H9 (cell line): ENCODE data around the gene PDXK. TPM values are rescaled to one million over a fixed set of nuclear protein-coding genes. Genes with fewer than 3 reads are reported as not detected.
A peak's percentile ranks its signal among the peaks of the same experiment; 100 is the strongest.

Experiments used
- DNase-seq: peaks from one replicate; pipeline ENCODE4 v3.0.0-alpha.2; 2017
- H2AFZ ChIP-seq: one replicate; pipeline ENCODE4 v1.6.1; 2013; ENCODE audit warnings: mild to moderate bottlenecking, low read length, control low read depth, moderate library complexity
- H2AK5ac ChIP-seq: 2 replicates; pipeline ENCODE4 v1.6.1; 2013; ENCODE audit warnings: low read length, control low read depth, mixed read lengths; ENCODE audit not compliant: insufficient read length
- H2BK120ac ChIP-seq: one replicate; pipeline ENCODE4 v1.6.1; 2013; ENCODE audit warnings: low read depth, mild to moderate bottlenecking, low read length, control low read depth, inconsistent platforms; ENCODE audit not compliant: poor library complexity, severe bottlenecking
- H2BK12ac ChIP-seq: 2 replicates; pipeline ENCODE4 v1.6.1; 2013; ENCODE audit warnings: low read length, control low read depth, mixed read lengths, low read depth; ENCODE audit not compliant: insufficient read length
- H2BK15ac ChIP-seq: 2 replicates; pipeline ENCODE4 v1.6.1; 2013; ENCODE audit warnings: low read depth, low read length, control low read depth
- H2BK20ac ChIP-seq: one replicate; pipeline ENCODE4 v1.6.1; 2013; ENCODE audit warnings: low read depth, mild to moderate bottlenecking, low read length, control low read depth, inconsistent platforms; ENCODE audit not compliant: poor library complexity, severe bottlenecking
- H2BK5ac ChIP-seq: 2 replicates; pipeline ENCODE4 v1.6.1; 2013; ENCODE audit warnings: low read length, control low read depth, mixed read lengths; ENCODE audit not compliant: insufficient read length
- H3K14ac ChIP-seq: 2 replicates; pipeline ENCODE4 v1.6.1; 2013; ENCODE audit warnings: low read length, control low read depth; ENCODE audit not compliant: insufficient read depth
- H3K18ac ChIP-seq: 2 replicates; pipeline ENCODE4 v1.6.1; 2013; ENCODE audit warnings: low read depth, mild to moderate bottlenecking, mixed read lengths, low read length, control low read depth; ENCODE audit not compliant: insufficient read length
- H3K23ac ChIP-seq: 2 replicates; pipeline ENCODE4 v1.6.1; 2013; ENCODE audit warnings: low read length, control low read depth, mixed read lengths, low read depth; ENCODE audit not compliant: insufficient read length
- H3K23me2 ChIP-seq: 2 replicates; pipeline ENCODE4 v1.6.1; 2013; ENCODE audit warnings: low read depth, mild to moderate bottlenecking, mixed read lengths, low read length, control low read depth; ENCODE audit not compliant: insufficient read length, poor library complexity, severe bottlenecking
- H3K27ac ChIP-seq: 2 replicates; pipeline ENCODE4 v1.5.1; 2013; ENCODE audit warnings: low read length, control low read depth, mixed read lengths, low read depth; ENCODE audit not compliant: insufficient read length
- H3K27me3 ChIP-seq: 2 replicates; pipeline ENCODE4 v1.6.1; 2013; ENCODE audit warnings: low read length, control low read depth, inconsistent platforms; ENCODE audit not compliant: insufficient read depth
- H3K4ac ChIP-seq: 2 replicates; pipeline ENCODE4 v1.6.1; 2013; ENCODE audit warnings: low read depth, mild to moderate bottlenecking, control low read depth, inconsistent platforms, low read length, moderate library complexity
- H3K4me1 ChIP-seq: 2 replicates; pipeline ENCODE4 v1.6.1; 2013; ENCODE audit warnings: low read length, control low read depth, inconsistent platforms; ENCODE audit not compliant: insufficient read depth
- H3K4me2 ChIP-seq: 2 replicates; pipeline ENCODE4 v1.6.1; 2013; ENCODE audit warnings: low read length, control low read depth, mixed read lengths; ENCODE audit not compliant: insufficient read length, insufficient read depth
- H3K56ac ChIP-seq: 2 replicates; pipeline ENCODE4 v1.6.1; 2013; ENCODE audit warnings: low read depth, mild to moderate bottlenecking, mixed read lengths, low read length, control low read depth; ENCODE audit not compliant: insufficient read length
- H3K79me1 ChIP-seq: 2 replicates; pipeline ENCODE4 v1.6.1; 2013; ENCODE audit warnings: low read depth, mild to moderate bottlenecking, moderate library complexity, low read length, control low read depth, inconsistent platforms; ENCODE audit not compliant: insufficient read depth, poor library complexity, severe bottlenecking
- H3K79me2 ChIP-seq: 2 replicates; pipeline ENCODE4 v1.6.1; 2013; ENCODE audit warnings: low read length, control low read depth, inconsistent platforms; ENCODE audit not compliant: insufficient read depth
- H3K9ac ChIP-seq: 2 replicates; pipeline ENCODE4 v1.6.1; 2013; ENCODE audit warnings: low read length, control low read depth, mixed read lengths; ENCODE audit not compliant: insufficient read length; ENCODE audit errors: extremely low read depth
- H3K9me3 ChIP-seq: one replicate; pipeline ENCODE4 v1.6.1; 2013; ENCODE audit warnings: low read depth, low read length, inconsistent platforms; ENCODE audit not compliant: control insufficient read depth
- H3T11ph ChIP-seq: one replicate; pipeline ENCODE4 v1.6.1; 2013; ENCODE audit warnings: mild to moderate bottlenecking, low read length, control low read depth, inconsistent platforms
- H4K20me1 ChIP-seq: one replicate; pipeline ENCODE4 v1.6.1; 2013; ENCODE audit not compliant: control insufficient read depth, insufficient read length, insufficient read depth
- H4K5ac ChIP-seq: 2 replicates; pipeline ENCODE4 v1.6.1; 2013; ENCODE audit warnings: low read depth, mild to moderate bottlenecking, mixed read lengths, low read length, control low read depth; ENCODE audit not compliant: insufficient read length
- H4K8ac ChIP-seq: replicated peaks from 2 replicates; pipeline ENCODE4 v1.6.1; 2013; ENCODE audit warnings: low read length, control low read depth, mixed read lengths, low read depth; ENCODE audit not compliant: insufficient read length
- H4K91ac ChIP-seq: 2 replicates; pipeline ENCODE4 v1.6.1; 2013; ENCODE audit warnings: low read depth, mild to moderate bottlenecking, moderate library complexity, mixed read lengths, low read length, control low read depth; ENCODE audit not compliant: insufficient read length
- H3K27ac Mint-ChIP-seq, 3 experiments: 2 replicates in 2 of 3; 3 replicates in 1 of 3; pipeline ENCODE4 v1.8.0; 2020 to 2021; ENCODE audit warnings: mixed read lengths in 3 of 3, mild to moderate bottlenecking in 1 of 3, moderate library complexity in 1 of 3
- H3K27me3 Mint-ChIP-seq: 2 replicates; pipeline ENCODE4 v1.8.0; 2021; ENCODE audit warnings: low read depth, mild to moderate bottlenecking, moderate library complexity, mixed read lengths
- H3K36me3 Mint-ChIP-seq, 3 experiments: 2 replicates in 2 of 3; 3 replicates in 1 of 3; pipeline ENCODE4 v1.8.0; 2020 to 2021; ENCODE audit warnings: low read depth in 3 of 3, mixed read lengths in 3 of 3; ENCODE audit not compliant: insufficient read depth in 1 of 3
- H3K4me1 Mint-ChIP-seq, 2 experiments: 2 replicates each; pipeline ENCODE4 v1.8.0; 2020; ENCODE audit warnings: mixed read lengths in 2 of 2
- H3K4me3 Mint-ChIP-seq, 2 experiments: 2 replicates in 1 of 2; 3 replicates in 1 of 2; pipeline ENCODE4 v1.8.0; 2020 to 2021; ENCODE audit warnings: mild to moderate bottlenecking in 2 of 2, mixed read lengths in 2 of 2, moderate library complexity in 1 of 2
- H3K9me3 Mint-ChIP-seq, 2 experiments: 2 replicates in 1 of 2; 3 replicates in 1 of 2; pipeline ENCODE4 v1.8.0; 2020; ENCODE audit warnings: mild to moderate bottlenecking in 2 of 2, mixed read lengths in 2 of 2, moderate library complexity in 1 of 2
- WGBS: extraction: QIAGEN DNeasy Blood & Tissue Kit; methylation state at CpG from one replicate; pipeline ENCODE4 v1.1.7; 2013; ENCODE audit warnings: missing lambda C conversion rate, low lambda C conversion rate, mixed read lengths; ENCODE audit not compliant: insufficient read length; ENCODE audit errors: extremely low coverage; 5-methylcytosine and 5-hydroxymethylcytosine counted together
- total RNA-seq: library from RNA; stranded (reverse); gene quantifications from 2 replicates; pipeline ENCODE4 v1.2.1, GENCODE V29; 2021
- TF ChIP-seq, protein P1 (sequence below): fragments of 200-600 bp; sonication (generic); conservative IDR thresholded peaks from 3 replicates; pipeline ENCODE4 v1.8.0; 2021; ENCODE audit warnings: antibody characterized with exemption, mild to moderate bottlenecking

PDXK gene
- total RNA-seq, 1 experiment from 2014 or later: 109 TPM

DNA sequence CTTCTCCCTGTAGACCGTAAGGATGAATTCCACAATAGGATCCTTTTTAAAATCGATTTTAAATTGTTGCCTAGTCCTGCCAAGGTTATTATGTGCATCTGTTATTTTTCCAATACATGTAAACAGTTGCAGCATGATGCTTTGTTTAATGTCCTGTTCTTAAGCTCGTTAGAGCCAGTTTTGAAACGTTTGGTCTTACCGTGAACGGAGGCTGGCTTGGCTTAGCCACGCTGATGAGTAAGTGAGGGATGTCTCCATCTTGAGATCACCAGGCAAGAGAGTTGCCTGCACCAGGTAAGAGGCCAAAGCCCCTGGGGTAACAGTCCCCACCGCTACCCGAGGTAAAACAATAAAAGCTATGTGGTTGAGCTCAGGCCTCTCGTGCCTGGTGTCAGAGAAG is 39.9 kb downstream of the PDXK start:
- Histone ChIP-seq H2BK20ac (no peak overlapping the region), H3K79me1 (no peaks in the 10 kb centered on the region), H3K4me2 (no peak overlapping the region), H3K4me1 (no peaks in the 10 kb centered on the region), H3K9ac (no peak overlapping the region), H3K27ac (no peak overlapping the region), H3K23me2 (no peaks in the 10 kb centered on the region), H3K27me3 (no peaks in the 10 kb centered on the region), H3K14ac (no peak overlapping the region), H3K9me3 (no peaks in the 10 kb centered on the region), H4K8ac (no peak overlapping the region), H3T11ph (no peak overlapping the region), H3K79me2 (no peaks in the 10 kb centered on the region), H2BK12ac (no peak overlapping the region), H3K56ac (no peak overlapping the region), H4K91ac (no peak overlapping the region), H2AFZ (no peak overlapping the region), H3K23ac (no peak overlapping the region), H4K5ac (no peak overlapping the region), H3K4ac (no peak overlapping the region), H2BK15ac (no peak overlapping the region), H4K20me1 (no peaks in the 10 kb centered on the region), H3K18ac (no peak overlapping the region), H2AK5ac (no peak overlapping the region), H2BK5ac (no peak overlapping the region), H2BK120ac (no peak overlapping the region)
- H3K27ac Mint-ChIP-seq: 0 out of 7 replicates have a peak overlapping the region, but pooled peaks of 1 of the 3 experiments have one; percentile 39
- peaks cover 0 to 3% of the 10 kb centered on the region in 2 experiments; a peak in 1 of 5 replicates for H3K9me3 Mint-ChIP-seq
- peaks cover 21 to 55% (median 33%) of the 10 kb centered on the region in 3 experiments for H3K36me3 Mint-ChIP-seq
- no peak for DNase-seq
- no peaks in the 10 kb centered on the region for H3K4me1 Mint-ChIP-seq
- no CpG with 5 or more reads among the region's 10 CpGs for WGBS
- TF ChIP-seq, protein P1, sequence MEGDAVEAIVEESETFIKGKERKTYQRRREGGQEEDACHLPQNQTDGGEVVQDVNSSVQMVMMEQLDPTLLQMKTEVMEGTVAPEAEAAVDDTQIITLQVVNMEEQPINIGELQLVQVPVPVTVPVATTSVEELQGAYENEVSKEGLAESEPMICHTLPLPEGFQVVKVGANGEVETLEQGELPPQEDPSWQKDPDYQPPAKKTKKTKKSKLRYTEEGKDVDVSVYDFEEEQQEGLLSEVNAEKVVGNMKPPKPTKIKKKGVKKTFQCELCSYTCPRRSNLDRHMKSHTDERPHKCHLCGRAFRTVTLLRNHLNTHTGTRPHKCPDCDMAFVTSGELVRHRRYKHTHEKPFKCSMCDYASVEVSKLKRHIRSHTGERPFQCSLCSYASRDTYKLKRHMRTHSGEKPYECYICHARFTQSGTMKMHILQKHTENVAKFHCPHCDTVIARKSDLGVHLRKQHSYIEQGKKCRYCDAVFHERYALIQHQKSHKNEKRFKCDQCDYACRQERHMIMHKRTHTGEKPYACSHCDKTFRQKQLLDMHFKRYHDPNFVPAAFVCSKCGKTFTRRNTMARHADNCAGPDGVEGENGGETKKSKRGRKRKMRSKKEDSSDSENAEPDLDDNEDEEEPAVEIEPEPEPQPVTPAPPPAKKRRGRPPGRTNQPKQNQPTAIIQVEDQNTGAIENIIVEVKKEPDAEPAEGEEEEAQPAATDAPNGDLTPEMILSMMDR: no peak
- H3K4me3 Mint-ChIP-seq: no peak overlapping the region
- no peaks in the 10 kb centered on the region for H3K27me3 Mint-ChIP-seq
